WI38 (cell line): ENCODE data around the gene PDXK.
"Not testable (repeated sequence)": the region's sequence is repeated elsewhere in the genome, so short reads cannot be mapped to it uniquely, and the experiment has no call there.

Experiments
- H3K4me3 ChIP-seq: 2 replicates; pipeline ENCODE4 v1.5.1; 2011; ENCODE audit warnings: low read depth, mild to moderate bottlenecking, control low read depth, low read length
- TF ChIP-seq, protein P1 (sequence below): IDR thresholded peaks from 2 replicates; pipeline ENCODE4 v1.5.1; 2012; ENCODE audit warnings: low read depth, mild to moderate bottlenecking, control low read depth, low read length

Gene PDXK

DNA sequence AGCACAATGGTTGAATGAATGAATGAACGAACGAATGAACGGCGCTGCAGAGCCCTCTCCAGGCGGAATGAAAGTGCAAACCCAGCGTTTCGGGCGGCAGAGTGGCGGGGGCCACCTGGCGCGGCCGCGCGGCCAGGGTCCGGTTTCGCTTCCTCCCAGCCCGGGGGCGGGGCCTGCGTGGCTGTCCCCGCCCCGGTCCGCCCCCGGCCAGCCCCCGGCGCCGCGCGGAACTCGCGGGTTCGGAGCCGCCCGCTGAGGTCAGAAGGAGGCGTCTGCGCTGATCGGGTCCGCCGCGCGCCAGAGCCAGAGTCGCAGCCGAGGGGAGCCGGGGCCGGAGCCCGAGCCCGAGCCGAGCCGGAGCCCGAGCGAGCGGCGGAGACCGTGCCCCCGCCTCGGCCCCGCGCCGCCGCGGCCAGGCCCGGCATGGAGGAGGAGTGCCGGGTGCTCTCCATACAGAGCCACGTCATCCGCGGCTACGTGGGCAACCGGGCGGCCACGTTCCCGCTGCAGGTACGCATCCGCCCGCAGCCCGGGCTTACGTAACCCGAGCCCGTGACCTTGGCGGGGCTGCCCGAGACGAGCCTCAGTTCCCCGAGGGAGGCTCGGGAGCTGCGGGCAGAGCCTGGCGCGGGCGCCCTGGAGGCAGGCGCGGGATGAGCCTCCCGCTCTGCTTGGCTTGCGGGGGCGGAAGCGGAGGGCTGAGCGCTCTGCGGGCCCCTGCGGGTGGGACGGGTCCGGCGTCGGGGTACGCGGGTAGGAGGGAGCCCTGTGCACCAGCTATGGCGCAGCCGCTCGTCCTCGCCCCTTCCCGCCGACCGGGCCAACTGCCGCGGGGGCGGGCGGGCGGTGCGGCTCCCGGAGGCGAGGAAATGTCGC, at the start of gene PDXK:
TSS of gene PDXK (plus strand) at position 258 of the 876 bp plus-strand sequence. CDS start at position 424, 166 bp downstream.
- H3K4me3 ChIP-seq = peak within 1 kb of the TSS; percentile 87
- TF ChIP-seq, protein P1, sequence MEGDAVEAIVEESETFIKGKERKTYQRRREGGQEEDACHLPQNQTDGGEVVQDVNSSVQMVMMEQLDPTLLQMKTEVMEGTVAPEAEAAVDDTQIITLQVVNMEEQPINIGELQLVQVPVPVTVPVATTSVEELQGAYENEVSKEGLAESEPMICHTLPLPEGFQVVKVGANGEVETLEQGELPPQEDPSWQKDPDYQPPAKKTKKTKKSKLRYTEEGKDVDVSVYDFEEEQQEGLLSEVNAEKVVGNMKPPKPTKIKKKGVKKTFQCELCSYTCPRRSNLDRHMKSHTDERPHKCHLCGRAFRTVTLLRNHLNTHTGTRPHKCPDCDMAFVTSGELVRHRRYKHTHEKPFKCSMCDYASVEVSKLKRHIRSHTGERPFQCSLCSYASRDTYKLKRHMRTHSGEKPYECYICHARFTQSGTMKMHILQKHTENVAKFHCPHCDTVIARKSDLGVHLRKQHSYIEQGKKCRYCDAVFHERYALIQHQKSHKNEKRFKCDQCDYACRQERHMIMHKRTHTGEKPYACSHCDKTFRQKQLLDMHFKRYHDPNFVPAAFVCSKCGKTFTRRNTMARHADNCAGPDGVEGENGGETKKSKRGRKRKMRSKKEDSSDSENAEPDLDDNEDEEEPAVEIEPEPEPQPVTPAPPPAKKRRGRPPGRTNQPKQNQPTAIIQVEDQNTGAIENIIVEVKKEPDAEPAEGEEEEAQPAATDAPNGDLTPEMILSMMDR = no peak

- TF ChIP-seq, protein P1 = no peak
These were observed 48.9 kb upstream of the PDXK start for GRCh38 chr21:43669828-43670605.

GRCh38 chr21:43675871-43676270, 43.1 kb upstream of the PDXK start:
- TF ChIP-seq, protein P1 = no peak
- H3K4me3 ChIP-seq = no peak overlapping the region

More at GRCh38 chr21:43669828-43670605, 48.9 kb upstream of the PDXK start:
- H3K4me3 ChIP-seq = no peak overlapping the region

DNA sequence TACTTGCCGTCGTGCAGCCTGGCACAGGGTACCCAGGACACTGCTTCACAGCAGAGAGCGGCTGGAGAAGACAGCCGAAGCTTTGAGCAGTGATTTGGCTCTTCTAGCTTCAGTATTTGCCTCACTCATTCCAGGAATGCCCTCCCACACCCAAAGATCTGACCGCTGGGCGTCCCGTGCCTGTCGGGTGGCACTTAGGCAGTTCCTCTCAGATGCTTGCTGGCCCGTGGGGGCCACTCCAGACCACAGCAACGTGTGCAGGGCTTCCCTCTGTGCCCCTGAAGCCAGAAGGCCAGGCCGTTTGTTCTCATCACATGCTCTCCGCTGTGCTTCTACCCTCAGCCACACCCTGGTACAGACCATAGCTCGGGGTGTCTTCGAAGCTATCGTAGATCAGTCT, 42.5 kb upstream of the PDXK start:
- TF ChIP-seq, protein P1 = no peak
- no peak overlapping the region for H3K4me3 ChIP-seq

DNA sequence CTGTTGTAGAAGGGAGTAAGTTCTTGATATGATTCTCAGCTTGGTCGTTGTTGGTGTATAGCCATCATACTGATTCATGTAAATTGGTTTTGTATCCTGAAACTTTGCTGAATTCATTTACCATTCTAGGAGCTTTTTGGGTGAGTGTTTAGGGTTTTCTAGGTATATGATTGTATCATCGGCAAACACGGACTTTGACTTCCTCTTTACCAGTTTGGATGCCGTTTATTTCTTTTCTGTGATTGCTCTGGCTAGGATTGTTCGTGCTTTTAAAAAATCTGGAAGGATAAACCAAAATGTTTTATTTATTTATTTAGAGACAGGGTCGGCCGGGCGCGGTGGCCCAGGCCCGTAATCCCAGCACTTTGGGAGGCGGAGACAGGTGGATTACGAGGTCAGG, 39.0 kb upstream of the PDXK start:
- H3K4me3 ChIP-seq = no peak overlapping the region
- TF ChIP-seq, protein P1 = no peak

DNA sequence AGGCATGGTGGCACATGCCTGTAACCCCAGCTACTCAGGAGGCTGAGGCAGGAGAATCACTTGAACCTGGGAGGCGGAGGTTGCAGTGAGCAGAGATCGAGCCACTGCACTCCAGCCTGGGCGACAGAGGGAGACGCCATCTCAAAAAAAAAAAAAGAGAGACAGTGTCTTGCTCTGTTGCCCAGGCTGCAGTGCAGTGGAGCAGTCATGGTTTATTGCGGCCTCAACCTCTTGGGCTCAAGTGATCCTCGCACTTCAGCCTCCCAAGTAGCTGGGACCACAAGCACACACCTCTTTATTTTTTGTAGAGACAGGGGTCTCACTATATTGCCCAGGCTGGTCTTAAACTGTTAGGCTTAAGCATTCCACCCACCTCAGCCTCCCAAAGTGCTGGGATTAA, 38.5 kb upstream of the PDXK start:
- H3K4me3 ChIP-seq = not testable (repeated sequence)

- TF ChIP-seq, protein P1 = no peak
- H3K4me3 ChIP-seq = no peak overlapping the region
These were observed 37.3 kb upstream of the PDXK start for GRCh38 chr21:43681650-43682049.
